ENCODE results near the gene RP2. TPM values are rescaled to one million over a fixed set of nuclear protein-coding genes. Genes with fewer than 3 reads are reported as not detected.
A peak's percentile ranks its signal among the peaks of the same experiment; 100 is the strongest.

Gene RP2
- total RNA-seq: 15.5 TPM
- long read RNA-seq, transcript RP2-201 (5 exons, 3,803 nt): major isoform, 50 of 55 reads
- long read RNA-seq, partial matches to known transcripts: 2 of 55 reads
- long read RNA-seq, other reads (novel, unspliced or antisense): 3 of 55 reads

DNA sequence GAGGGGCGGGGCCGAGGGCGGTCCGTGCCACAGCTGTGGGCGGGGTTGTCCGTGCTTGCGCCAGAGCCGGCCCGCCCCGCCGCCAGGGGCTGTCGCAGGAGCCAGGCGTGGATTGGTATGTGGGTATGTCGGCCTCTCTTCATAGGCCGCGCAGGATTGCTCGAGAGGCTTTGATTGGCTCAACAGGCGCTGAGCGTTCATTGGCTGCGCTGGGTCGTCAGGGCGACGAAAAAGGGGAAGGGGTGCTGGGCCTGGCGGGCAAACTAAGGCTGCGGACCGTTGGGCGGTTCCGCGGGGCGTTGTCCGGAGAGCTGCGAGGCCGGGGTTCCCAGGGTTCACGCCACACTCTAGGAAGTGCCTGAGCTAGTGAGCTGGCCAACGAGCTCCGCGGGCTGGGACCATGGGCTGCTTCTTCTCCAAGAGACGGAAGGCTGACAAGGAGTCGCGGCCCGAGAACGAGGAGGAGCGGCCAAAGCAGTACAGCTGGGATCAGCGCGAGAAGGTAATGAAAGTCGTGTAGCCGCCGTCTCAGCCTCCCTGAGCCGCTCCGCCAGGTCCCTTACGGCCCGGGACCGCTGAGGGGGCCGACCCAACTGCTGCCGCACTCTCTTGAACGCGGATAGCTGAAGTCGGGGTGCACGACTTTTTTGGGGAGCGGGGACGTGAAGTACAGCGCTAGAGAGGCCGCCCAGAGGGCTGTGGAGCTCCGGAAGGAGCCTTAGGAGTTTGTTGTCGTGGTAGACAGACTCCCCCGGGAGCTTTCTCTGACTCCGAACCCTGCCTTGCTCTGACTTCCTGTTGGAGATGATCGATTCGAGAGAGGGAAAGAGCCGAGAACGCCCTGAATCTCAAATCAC lies at the start of gene RP2:
Gene RP2, plus strand, starts transcription at position 343 of the 857 bp plus-strand sequence. Its CDS starts 58 bp downstream, at position 401.
- intact Hi-C loops (cut with DNase I): no loop called here
- H3K9me3 ChIP-seq: no peaks in the 10 kb centered on the region
- peak; percentile 99 for ATAC-seq

DNA sequence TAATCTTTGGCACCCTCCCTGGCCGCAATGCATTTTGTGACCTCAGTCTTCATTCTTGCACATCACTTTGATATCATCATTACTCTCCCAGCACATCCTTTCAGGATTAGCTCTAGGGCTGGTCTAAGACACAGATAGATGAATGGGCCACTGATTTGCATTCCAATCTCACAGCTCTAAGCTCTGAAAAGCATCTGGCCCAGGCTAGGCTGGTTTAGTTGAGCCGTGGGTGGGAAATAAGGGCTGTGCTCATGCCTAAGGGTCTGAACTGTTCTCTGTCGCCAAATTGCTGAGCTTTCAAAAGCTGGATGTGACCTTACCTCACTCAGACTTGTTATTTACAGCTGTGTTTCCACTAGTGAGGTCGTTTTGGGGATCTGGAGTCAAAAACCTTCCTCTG lies 47.9 kb upstream of the RP2 start:
- DNase-seq: no peak
- Histone ChIP-seq H3K4me3 (no peak overlapping the region), H3K27ac (no peak overlapping the region), H3K4me1 (peaks cover 5% of the 10 kb centered on the region), H3K36me3 (no peaks in the 10 kb centered on the region), H3K27me3 (no peaks in the 10 kb centered on the region), H3K9me3 (no peaks in the 10 kb centered on the region)
- intact Hi-C loops (cut with DNase I): no loop called here
- no peak for TF ChIP-seq CTCF (IDR thresholded peaks at IDR 0.05)
- no peak for ATAC-seq

More for the DNA sequence above, at the start of gene RP2:
- peak within 1 kb of the TSS; percentile 73 for H3K4me3 ChIP-seq
- H3K27ac ChIP-seq: peak within 1 kb of the TSS; percentile 94
- H3K36me3 ChIP-seq: no peaks in the 10 kb centered on the region
- H3K4me1 ChIP-seq: no peaks in the 10 kb centered on the region
- peak; percentile 95 for DNase-seq
- TF ChIP-seq CTCF (IDR thresholded peaks at IDR 0.05): no peak
- H3K27me3 ChIP-seq: no peaks in the 10 kb centered on the region

DNA sequence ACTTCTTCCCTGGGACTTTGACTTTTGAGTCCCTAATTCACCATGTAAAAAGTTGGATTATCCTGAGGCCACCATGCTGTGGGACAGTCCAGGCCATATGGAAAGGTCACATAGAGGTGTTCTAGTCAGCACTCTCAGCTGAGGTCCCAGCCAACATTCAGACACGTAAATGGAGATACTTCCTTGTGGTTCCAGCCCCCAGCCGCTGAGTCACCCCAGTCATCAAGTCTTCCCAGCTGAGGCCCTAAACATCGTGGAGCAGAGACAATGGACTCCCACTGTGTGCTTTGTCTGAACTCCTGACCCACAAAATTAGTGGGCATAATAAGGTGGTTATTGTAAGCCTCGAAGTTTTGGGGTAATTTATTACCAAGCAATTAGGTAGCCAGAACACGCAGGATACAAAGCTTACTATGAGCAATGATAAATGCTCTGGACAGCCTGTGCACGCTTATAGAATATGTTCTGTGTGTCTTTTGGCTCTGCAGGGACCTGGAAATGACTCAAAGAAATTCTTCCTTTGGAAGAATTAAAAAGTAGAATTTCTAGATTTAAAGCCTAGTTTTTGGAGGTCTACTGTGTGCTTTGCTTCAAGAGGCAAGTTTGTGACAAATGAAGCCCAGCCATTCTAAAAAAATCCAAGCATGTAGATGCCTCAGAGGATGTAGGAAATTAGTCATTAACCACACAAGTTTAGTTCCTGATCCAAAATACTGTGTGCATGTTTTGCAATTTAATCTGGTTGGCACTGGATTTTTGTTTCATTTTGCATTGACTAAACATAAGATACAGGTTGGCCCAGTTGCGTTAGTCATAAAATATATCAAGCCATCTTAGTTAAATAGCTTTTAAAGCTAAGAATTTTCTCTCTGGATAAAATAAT lies 44.7 kb upstream of the RP2 start:
- Histone ChIP-seq H3K27me3 (no peaks in the 10 kb centered on the region), H3K27ac (peak overlapping the region; percentile 68), H3K4me1 (peaks cover 5% of the 10 kb centered on the region), H3K4me3 (no peak overlapping the region), H3K9me3 (no peaks in the 10 kb centered on the region), H3K36me3 (no peaks in the 10 kb centered on the region)
- no peak for DNase-seq
- intact Hi-C loops (cut with DNase I): no loop called here
- peak; percentile 73 for ATAC-seq
- no peak for TF ChIP-seq CTCF (IDR thresholded peaks at IDR 0.05)

GRCh38 chrX:46792810-46793188 lies 44.0 kb upstream of the RP2 start:
- H3K9me3 ChIP-seq: no peaks in the 10 kb centered on the region
- no peaks in the 10 kb centered on the region for H3K27me3 ChIP-seq
- H3K4me3 ChIP-seq: no peak overlapping the region
- intact Hi-C loops (cut with DNase I): no loop called here
- H3K27ac ChIP-seq: peak overlapping the region; percentile 68
- no peaks in the 10 kb centered on the region for H3K36me3 ChIP-seq
- no peak for TF ChIP-seq CTCF (IDR thresholded peaks at IDR 0.05)
- ATAC-seq: no peak
- H3K4me1 ChIP-seq: peaks cover 5% of the 10 kb centered on the region
- no peak for DNase-seq

DNA sequence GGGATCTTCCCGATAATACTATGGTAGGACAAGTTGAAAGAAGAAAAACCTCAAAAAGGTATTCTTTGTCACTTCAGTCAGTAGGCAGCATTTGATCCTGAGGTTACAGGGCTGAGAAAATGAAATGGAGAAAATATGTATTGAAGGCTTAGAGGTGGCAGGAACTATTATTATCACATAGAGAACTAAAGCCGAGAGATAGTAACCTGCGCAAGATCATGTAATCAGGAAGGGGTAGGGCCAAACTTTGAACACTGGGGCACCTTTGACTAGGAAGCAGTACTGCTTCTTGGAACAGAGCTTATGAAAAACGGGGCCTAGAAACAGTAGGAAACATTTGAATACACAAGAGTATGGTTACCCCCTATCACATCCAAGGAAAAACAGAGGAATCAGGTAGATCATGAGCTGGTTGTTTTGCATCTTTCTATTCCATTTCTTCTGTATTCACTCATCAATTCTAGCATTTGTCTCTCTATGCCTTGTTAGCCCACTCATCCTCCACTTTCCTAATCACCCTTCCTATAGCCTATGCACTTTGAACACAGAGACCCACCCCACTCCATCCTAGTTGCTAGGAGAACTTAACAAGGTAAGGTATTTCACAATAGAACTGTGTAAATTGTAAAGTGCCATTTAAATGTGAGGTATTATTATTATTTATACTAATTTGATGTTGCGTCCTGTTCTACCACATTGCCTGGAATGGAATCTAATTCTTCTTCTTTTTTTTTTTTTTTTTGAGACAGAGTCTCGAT lies 43.3 kb upstream of the RP2 start:
- Histone ChIP-seq H3K27me3 (no peaks in the 10 kb centered on the region), H3K4me3 (no peak overlapping the region), H3K36me3 (no peaks in the 10 kb centered on the region), H3K9me3 (no peaks in the 10 kb centered on the region), H3K27ac (peak overlapping the region; percentile 68), H3K4me1 (peaks cover 5% of the 10 kb centered on the region)
- intact Hi-C loops (cut with DNase I): no loop called here
- DNase-seq (no peak), ATAC-seq (no peak)
- no peak for TF ChIP-seq CTCF (IDR thresholded peaks at IDR 0.05)

Measured in upper lobe of right lung (tissue), 1 donor.